Ascending aorta (tissue), 2 donors: Measurements from ENCODE around the gene TGFA. TPM values are rescaled to one million over a fixed set of nuclear protein-coding genes. Genes with fewer than 3 reads are reported as not detected.

Source experiments
- DNase-seq, 2 donors: peaks; one replicate each; pipeline ENCODE4 v3.0.0-alpha.2; 2019; ENCODE audit warnings: low spot score in 2 of 2
- H3K27ac ChIP-seq, 2 donors: fragments of 200-600 bp; sonication (generic); one replicate each; pipeline ENCODE4 v1.5.1; 2016 to 2017; ENCODE audit warnings: mild to moderate bottlenecking in 1 of 2
- H3K27me3 ChIP-seq: fragments of 200-600 bp; sonication (generic); one replicate; pipeline ENCODE4 v1.5.1; 2017
- H3K36me3 ChIP-seq, 2 donors: fragments of 200-600 bp; sonication (generic); one replicate each; pipeline ENCODE4 v1.5.1; 2016
- H3K4me1 ChIP-seq, 2 donors: fragments of 200-600 bp; sonication (generic); one replicate each; pipeline ENCODE4 v1.5.1; 2016 to 2017; ENCODE audit warnings: mild to moderate bottlenecking in 1 of 2
- H3K4me3 ChIP-seq, 2 donors: fragments of 200-600 bp; sonication (generic); one replicate each; pipeline ENCODE4 v1.5.1; 2016 to 2017; ENCODE audit warnings: mild to moderate bottlenecking in 1 of 2
- H3K9me3 ChIP-seq, 2 donors: fragments of 200-600 bp; sonication (generic); one replicate each; pipeline ENCODE4 v1.5.1; 2016
- intact Hi-C: fragments of 100-400 bp; cut with DNase I; formaldehyde crosslinking; loops from one replicate; pipeline ENCODE4 v1.15.1; 2023
- total RNA-seq: library from RNA; depleted of rRNA; stranded (reverse); fragments of >200 nt; gene quantifications from one replicate; pipeline ENCODE4 v1.1.0, GENCODE V29; 2016
- TF ChIP-seq, protein P1 (sequence below), 3 experiments: fragments of 200-600 bp in 2 of 3; fragments of 450-650 bp in 1 of 3; sonication (generic) in 2 of 3; IDR thresholded peaks; one replicate each; pipeline ENCODE4 v1.5.1; 2016 to 2019; ENCODE audit warnings: antibody characterized with exemption in 3 of 3, mild to moderate bottlenecking in 1 of 3, moderate library complexity in 1 of 3

The TGFA gene
- total RNA-seq, 1 donor from 2014 or later, result 1.8 TPM

DNA sequence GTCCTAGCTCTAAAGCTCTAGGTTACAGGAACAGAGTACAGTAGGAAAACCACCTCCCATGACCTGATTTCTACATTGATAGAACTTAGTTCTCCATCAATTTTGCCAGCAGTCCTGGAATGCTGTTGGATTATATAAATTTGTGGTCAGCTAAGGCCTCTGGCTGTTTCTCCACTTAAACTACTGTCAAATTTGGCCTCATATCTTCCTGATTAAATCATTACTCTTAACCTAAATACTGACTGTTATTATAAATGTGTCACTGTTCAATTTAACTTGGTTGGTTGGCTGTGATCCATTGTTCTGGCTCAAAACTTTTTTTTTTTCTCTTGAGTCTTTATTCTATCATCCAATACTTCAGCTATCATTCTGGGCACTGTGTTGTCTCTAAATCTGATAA is 71.2 kb downstream of the TGFA start:
- H3K9me3 ChIP-seq, result no peaks in the 10 kb centered on the region
- no peak for DNase-seq
- H3K4me3 ChIP-seq, result no peak overlapping the region
- TF ChIP-seq, protein P1, sequence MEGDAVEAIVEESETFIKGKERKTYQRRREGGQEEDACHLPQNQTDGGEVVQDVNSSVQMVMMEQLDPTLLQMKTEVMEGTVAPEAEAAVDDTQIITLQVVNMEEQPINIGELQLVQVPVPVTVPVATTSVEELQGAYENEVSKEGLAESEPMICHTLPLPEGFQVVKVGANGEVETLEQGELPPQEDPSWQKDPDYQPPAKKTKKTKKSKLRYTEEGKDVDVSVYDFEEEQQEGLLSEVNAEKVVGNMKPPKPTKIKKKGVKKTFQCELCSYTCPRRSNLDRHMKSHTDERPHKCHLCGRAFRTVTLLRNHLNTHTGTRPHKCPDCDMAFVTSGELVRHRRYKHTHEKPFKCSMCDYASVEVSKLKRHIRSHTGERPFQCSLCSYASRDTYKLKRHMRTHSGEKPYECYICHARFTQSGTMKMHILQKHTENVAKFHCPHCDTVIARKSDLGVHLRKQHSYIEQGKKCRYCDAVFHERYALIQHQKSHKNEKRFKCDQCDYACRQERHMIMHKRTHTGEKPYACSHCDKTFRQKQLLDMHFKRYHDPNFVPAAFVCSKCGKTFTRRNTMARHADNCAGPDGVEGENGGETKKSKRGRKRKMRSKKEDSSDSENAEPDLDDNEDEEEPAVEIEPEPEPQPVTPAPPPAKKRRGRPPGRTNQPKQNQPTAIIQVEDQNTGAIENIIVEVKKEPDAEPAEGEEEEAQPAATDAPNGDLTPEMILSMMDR (IDR thresholded peaks at IDR 0.05), result no peak
- H3K27ac ChIP-seq, result no peak overlapping the region
- no peaks in the 10 kb centered on the region for H3K4me1 ChIP-seq
- no peaks in the 10 kb centered on the region for H3K36me3 ChIP-seq
- H3K27me3 ChIP-seq, result no peaks in the 10 kb centered on the region
- intact Hi-C loops, result no loop called here

GRCh38 chr2:70480468-70480867 is 73.2 kb downstream of the TGFA start:
- intact Hi-C loops, result no loop called here
- no peak overlapping the region for H3K4me3 ChIP-seq
- no peaks in the 10 kb centered on the region for H3K9me3 ChIP-seq
- H3K4me1 ChIP-seq, result no peaks in the 10 kb centered on the region
- DNase-seq, result no peak
- H3K36me3 ChIP-seq, result no peaks in the 10 kb centered on the region
- TF ChIP-seq, protein P1 (IDR thresholded peaks at IDR 0.05), result no peak
- H3K27ac ChIP-seq, result no peak overlapping the region
- no peaks in the 10 kb centered on the region for H3K27me3 ChIP-seq

- H3K4me1 ChIP-seq, result no peaks in the 10 kb centered on the region
- no peaks in the 10 kb centered on the region for H3K9me3 ChIP-seq
- H3K4me3 ChIP-seq, result no peak overlapping the region
- DNase-seq, result no peak
- TF ChIP-seq, protein P1 (IDR thresholded peaks at IDR 0.05), result no peak
- no peaks in the 10 kb centered on the region for H3K36me3 ChIP-seq
- intact Hi-C loops, result no loop called here
- no peaks in the 10 kb centered on the region for H3K27me3 ChIP-seq
- no peak overlapping the region for H3K27ac ChIP-seq
Measured at GRCh38 chr2:70479816-70480215, 73.8 kb downstream of the TGFA start.

GRCh38 chr2:70477441-70477844 is 76.2 kb downstream of the TGFA start:
- H3K4me3 ChIP-seq, result no peak overlapping the region

DNA sequence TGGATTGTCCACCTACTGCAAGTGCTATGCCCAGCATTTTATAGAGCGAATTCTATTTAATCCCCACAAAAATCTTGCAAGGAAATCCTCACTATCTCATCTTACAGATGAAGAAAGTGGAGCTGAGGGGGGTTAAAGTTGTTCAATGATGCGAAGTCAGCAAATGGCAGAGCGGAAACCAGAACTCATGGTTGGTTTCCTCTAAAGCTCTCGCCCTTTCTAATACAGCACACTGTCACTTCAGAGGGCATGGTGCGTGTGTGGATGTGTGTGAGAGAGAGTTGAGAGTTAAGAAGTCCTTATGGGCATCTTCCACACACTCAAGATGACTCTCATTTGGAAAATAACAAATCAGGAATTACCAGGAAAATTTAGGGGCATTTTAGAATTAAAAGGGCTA is 78.4 kb downstream of the TGFA start:
- Histone ChIP-seq H3K9me3 (no peaks in the 10 kb centered on the region), H3K4me1 (no peaks in the 10 kb centered on the region), H3K27me3 (no peaks in the 10 kb centered on the region), H3K4me3 (no peak overlapping the region), H3K36me3 (no peaks in the 10 kb centered on the region), H3K27ac (no peak overlapping the region)
- TF ChIP-seq, protein P1 (IDR thresholded peaks at IDR 0.05), result no peak
- intact Hi-C loops, result no loop called here
- DNase-seq, result no peak

More at GRCh38 chr2:70477441-70477844, 76.2 kb downstream of the TGFA start:
- H3K4me1 ChIP-seq, result no peaks in the 10 kb centered on the region
- no peaks in the 10 kb centered on the region for H3K9me3 ChIP-seq
- TF ChIP-seq, protein P1 (IDR thresholded peaks at IDR 0.05), result no peak
- DNase-seq, result no peak
- H3K27me3 ChIP-seq, result no peaks in the 10 kb centered on the region
- intact Hi-C loops, result no loop called here
- no peak overlapping the region for H3K27ac ChIP-seq
- H3K36me3 ChIP-seq, result no peaks in the 10 kb centered on the region

- Histone ChIP-seq H3K36me3 (no peaks in the 10 kb centered on the region), H3K9me3 (no peaks in the 10 kb centered on the region), H3K27me3 (no peaks in the 10 kb centered on the region), H3K27ac (no peak overlapping the region), H3K4me1 (no peaks in the 10 kb centered on the region), H3K4me3 (no peak overlapping the region)
- TF ChIP-seq, protein P1 (IDR thresholded peaks at IDR 0.05), result no peak
- intact Hi-C loops, result no loop called here
- DNase-seq, result no peak
Measured at GRCh38 chr2:70474256-70474848, 79.3 kb downstream of the TGFA start.
